WTC11 (cell line): Measurements from ENCODE around the gene PRXL2C. TPM values are rescaled to one million over a fixed set of nuclear protein-coding genes. Genes with fewer than 3 reads are reported as not detected.

ENCODE experiments used
- ATAC-seq: fragments of 200-7000 bp; cut with Tn5 transposase; 2 replicates; pipeline ENCODE4 v1.10.0; 2021; ENCODE audit warnings: mild to moderate bottlenecking, moderate library complexity
- CTCF ChIA-PET: fragments of 300-600 bp; sonication (Branson Sonifier 250); formaldehyde crosslinking; loops from one replicate; lab custom pipeline; 2021; ENCODE audit warnings: antibody characterized with exemption; lab: Charles Lee
- POLR2A ChIA-PET: fragments of 350-600 bp; sonication (Branson Sonifier 250); formaldehyde crosslinking; loops from one replicate; lab custom pipeline; 2021; ENCODE audit warnings: antibody characterized with exemption; lab: Charles Lee
- DNase-seq: peaks from one replicate; pipeline ENCODE4 v3.0.0; 2021; ENCODE audit warnings: low spot score
- H3K27ac Mint-ChIP-seq: 2 replicates; pipeline ENCODE4 v1.8.0; 2021; ENCODE audit warnings: mixed read lengths
- H3K27me3 Mint-ChIP-seq: 2 replicates; pipeline ENCODE4 v1.8.0; 2021; ENCODE audit warnings: low read depth, mild to moderate bottlenecking, moderate library complexity, mixed read lengths
- H3K36me3 Mint-ChIP-seq: 2 replicates; pipeline ENCODE4 v1.8.0; 2021; ENCODE audit warnings: mixed read lengths
- H3K4me1 Mint-ChIP-seq: 2 replicates; pipeline ENCODE4 v1.8.0; 2022; ENCODE audit warnings: mixed read lengths
- H3K4me3 Mint-ChIP-seq: 2 replicates; pipeline ENCODE4 v1.8.0; 2021; ENCODE audit warnings: mild to moderate bottlenecking, moderate library complexity, mixed read lengths
- H3K9me3 Mint-ChIP-seq: 2 replicates; pipeline ENCODE4 v1.8.0; 2021; ENCODE audit warnings: mixed read lengths
- AR ChIP-seq: fragments of 250-450 bp; sonication (Bioruptor Pico); IDR thresholded peaks from 2 replicates; pipeline ENCODE4 v1.9.0; 2021; ENCODE audit warnings: mild to moderate bottlenecking
- CBFB ChIP-seq: sonication (generic); formaldehyde crosslinking; IDR thresholded peaks from 2 replicates; pipeline ENCODE4 v1.8.1; 2022; ENCODE audit warnings: mild to moderate bottlenecking, low read depth, missing genetic modification reagents
- ESRRA ChIP-seq: sonication (generic); formaldehyde crosslinking; IDR thresholded peaks from 2 replicates; pipeline ENCODE4 v1.8.1; 2022; ENCODE audit warnings: mild to moderate bottlenecking, missing genetic modification reagents, borderline replicate concordance
- FOXK1 ChIP-seq: sonication (generic); formaldehyde crosslinking; IDR thresholded peaks from 2 replicates; pipeline ENCODE4 v1.8.0; 2022; ENCODE audit warnings: mild to moderate bottlenecking, moderate library complexity, missing genetic modification reagents
- GTF2I ChIP-seq: fragments of 250-450 bp; sonication (Bioruptor Pico); conservative IDR thresholded peaks from 2 replicates; pipeline ENCODE4 v1.4.0; 2021; ENCODE audit warnings: mild to moderate bottlenecking
- JAZF1 ChIP-seq: fragments of 250-450 bp; sonication (Bioruptor Pico); IDR thresholded peaks from 2 replicates; pipeline ENCODE4 v1.9.0; 2021; ENCODE audit warnings: moderate library complexity, mild to moderate bottlenecking, inconsistent platforms
- KAT7 ChIP-seq: sonication (generic); formaldehyde crosslinking; IDR thresholded peaks from 2 replicates; pipeline ENCODE4 v1.8.1; 2023; ENCODE audit warnings: missing genetic modification reagents, mild to moderate bottlenecking, borderline replicate concordance
- NFYB ChIP-seq: sonication (generic); formaldehyde crosslinking; conservative IDR thresholded peaks from 2 replicates; pipeline ENCODE4 v1.8.0; 2022; ENCODE audit warnings: low read depth, missing genetic modification reagents
- NR2C2 ChIP-seq: sonication (generic); formaldehyde crosslinking; IDR thresholded peaks from 2 replicates; pipeline ENCODE4 v1.8.0; 2022; ENCODE audit warnings: mild to moderate bottlenecking, missing genetic modification reagents
- NR3C1 ChIP-seq: sonication (generic); formaldehyde crosslinking; conservative IDR thresholded peaks from 2 replicates; pipeline ENCODE4 v1.8.1; 2023; ENCODE audit warnings: low read depth, mild to moderate bottlenecking, missing genetic modification reagents
- OVOL2 ChIP-seq: fragments of 250-450 bp; sonication (Bioruptor Pico); IDR thresholded peaks from 2 replicates; pipeline ENCODE4 v1.9.0; 2021; ENCODE audit warnings: mild to moderate bottlenecking, borderline replicate concordance
- RELA ChIP-seq: sonication (generic); formaldehyde crosslinking; IDR thresholded peaks from 2 replicates; pipeline ENCODE4 v1.8.1; 2022; ENCODE audit warnings: missing genetic modification reagents, mild to moderate bottlenecking, borderline replicate concordance
- TCF7 ChIP-seq: sonication (generic); formaldehyde crosslinking; IDR thresholded peaks from 2 replicates; pipeline ENCODE4 v1.8.0; 2022; ENCODE audit warnings: mild to moderate bottlenecking, low read depth, missing genetic modification reagents, moderate library complexity
- TEAD1 ChIP-seq: sonication (generic); formaldehyde crosslinking; IDR thresholded peaks from 2 replicates; pipeline ENCODE4 v1.8.0; 2022; ENCODE audit warnings: mild to moderate bottlenecking, missing genetic modification reagents
- TP53 ChIP-seq: sonication (generic); formaldehyde crosslinking; IDR thresholded peaks from 2 replicates; pipeline ENCODE4 v1.8.1; 2023; ENCODE audit warnings: mild to moderate bottlenecking, missing genetic modification reagents
- ZNF121 ChIP-seq: sonication (generic); formaldehyde crosslinking; IDR thresholded peaks from 2 replicates; pipeline ENCODE4 v1.8.0; 2023; ENCODE audit warnings: missing genetic modification reagents
- total RNA-seq: library from RNA; stranded (reverse); gene quantifications from 3 replicates; pipeline ENCODE4 v1.2.3, GENCODE V29; 2021
- TF ChIP-seq, protein P1 (sequence below): sonication (generic); formaldehyde crosslinking; IDR thresholded peaks from 2 replicates; pipeline ENCODE4 v1.8.0; 2022; ENCODE audit warnings: mild to moderate bottlenecking, missing genetic modification reagents
- TF ChIP-seq, protein P2 (sequence below): sonication (generic); formaldehyde crosslinking; IDR thresholded peaks from 2 replicates; pipeline ENCODE4 v1.8.1; 2023; ENCODE audit warnings: mild to moderate bottlenecking, missing genetic modification reagents, moderate library complexity
- TF ChIP-seq, protein P3 (sequence below): fragments of 250-450 bp; sonication (Bioruptor Pico); conservative IDR thresholded peaks from 2 replicates; pipeline ENCODE4 v1.9.0; 2021; ENCODE audit warnings: mild to moderate bottlenecking
- TF ChIP-seq, protein P4 (sequence below): sonication (generic); formaldehyde crosslinking; IDR thresholded peaks from 2 replicates; pipeline ENCODE4 v1.8.1; 2023; ENCODE audit warnings: mild to moderate bottlenecking, missing genetic modification reagents, moderate library complexity
- TF ChIP-seq, protein P5 (sequence below): fragments of 250-450 bp; sonication (Bioruptor Pico); IDR thresholded peaks from 2 replicates; pipeline ENCODE4 v1.9.0; 2021; ENCODE audit warnings: moderate library complexity, mild to moderate bottlenecking, inconsistent platforms, borderline replicate concordance

The PRXL2C gene
- total RNA-seq, 1 experiment from 2014 or later: 7.5 TPM

GRCh38 chr9:96619491-96620180, 35.5 kb downstream of the PRXL2C start, which contains the start of gene CDC14B (continued):
- TF ChIP-seq AR (CRISPR knock-in tag) (no peak), NFYB (CRISPR knock-in tag) (peak; percentile 86), FOXK1 (CRISPR knock-in tag) (no peak), NR3C1 (no peak), ESRRA (no peak), CBFB (CRISPR knock-in tag) (0 out of 2 replicates have a peak, but pooled peaks have one; percentile 38), JAZF1 (CRISPR knock-in tag) (no peak), RELA (CRISPR knock-in tag) (no peak)
- TF ChIP-seq, protein P1, sequence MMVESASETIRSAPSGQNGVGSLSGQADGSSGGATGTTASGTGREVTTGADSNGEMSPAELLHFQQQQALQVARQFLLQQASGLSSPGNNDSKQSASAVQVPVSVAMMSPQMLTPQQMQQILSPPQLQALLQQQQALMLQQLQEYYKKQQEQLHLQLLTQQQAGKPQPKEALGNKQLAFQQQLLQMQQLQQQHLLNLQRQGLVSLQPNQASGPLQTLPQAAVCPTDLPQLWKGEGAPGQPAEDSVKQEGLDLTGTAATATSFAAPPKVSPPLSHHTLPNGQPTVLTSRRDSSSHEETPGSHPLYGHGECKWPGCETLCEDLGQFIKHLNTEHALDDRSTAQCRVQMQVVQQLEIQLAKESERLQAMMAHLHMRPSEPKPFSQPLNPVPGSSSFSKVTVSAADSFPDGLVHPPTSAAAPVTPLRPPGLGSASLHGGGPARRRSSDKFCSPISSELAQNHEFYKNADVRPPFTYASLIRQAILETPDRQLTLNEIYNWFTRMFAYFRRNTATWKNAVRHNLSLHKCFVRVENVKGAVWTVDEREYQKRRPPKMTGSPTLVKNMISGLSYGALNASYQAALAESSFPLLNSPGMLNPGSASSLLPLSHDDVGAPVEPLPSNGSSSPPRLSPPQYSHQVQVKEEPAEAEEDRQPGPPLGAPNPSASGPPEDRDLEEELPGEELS (CRISPR knock-in tag): 0 out of 2 replicates have a peak, but pooled peaks have one; percentile 18
- TF ChIP-seq, protein P2, sequence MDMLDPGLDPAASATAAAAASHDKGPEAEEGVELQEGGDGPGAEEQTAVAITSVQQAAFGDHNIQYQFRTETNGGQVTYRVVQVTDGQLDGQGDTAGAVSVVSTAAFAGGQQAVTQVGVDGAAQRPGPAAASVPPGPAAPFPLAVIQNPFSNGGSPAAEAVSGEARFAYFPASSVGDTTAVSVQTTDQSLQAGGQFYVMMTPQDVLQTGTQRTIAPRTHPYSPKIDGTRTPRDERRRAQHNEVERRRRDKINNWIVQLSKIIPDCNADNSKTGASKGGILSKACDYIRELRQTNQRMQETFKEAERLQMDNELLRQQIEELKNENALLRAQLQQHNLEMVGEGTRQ: no peak
- TF ChIP-seq, protein P3, sequence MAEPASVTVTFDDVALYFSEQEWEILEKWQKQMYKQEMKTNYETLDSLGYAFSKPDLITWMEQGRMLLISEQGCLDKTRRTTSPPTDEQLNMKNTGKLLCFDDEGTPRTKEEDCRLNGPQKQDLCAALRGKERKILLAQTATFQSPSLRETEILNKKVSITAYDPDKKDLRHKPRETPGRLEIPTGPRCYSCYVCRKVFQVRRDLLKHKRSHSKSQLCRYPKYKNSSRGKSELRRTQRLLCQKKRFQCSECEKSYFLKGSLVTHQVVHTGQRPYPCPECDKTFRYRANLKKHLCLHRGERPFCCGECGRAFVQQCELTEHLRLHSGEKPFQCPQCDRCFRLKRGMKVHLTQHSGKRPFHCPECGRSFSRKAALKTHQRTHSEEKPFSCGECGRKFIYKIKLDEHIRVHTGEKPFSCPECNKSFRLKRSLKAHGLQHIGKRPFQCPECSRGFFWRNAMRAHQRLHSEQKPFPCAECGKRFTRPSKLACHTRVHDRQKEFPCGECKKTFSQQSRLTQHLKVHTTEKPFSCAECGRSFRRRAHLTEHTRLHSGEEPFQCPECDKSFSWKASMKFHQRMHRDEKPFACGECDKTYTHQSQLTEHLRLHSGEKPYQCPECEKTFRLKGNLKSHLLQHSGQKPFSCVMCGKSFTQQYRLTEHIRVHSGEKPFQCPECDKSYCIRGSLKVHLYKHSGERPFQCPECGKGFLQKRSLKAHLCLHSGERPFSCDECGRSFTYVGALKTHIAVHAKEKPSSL (CRISPR knock-in tag): no peak
- TF ChIP-seq, protein P4, sequence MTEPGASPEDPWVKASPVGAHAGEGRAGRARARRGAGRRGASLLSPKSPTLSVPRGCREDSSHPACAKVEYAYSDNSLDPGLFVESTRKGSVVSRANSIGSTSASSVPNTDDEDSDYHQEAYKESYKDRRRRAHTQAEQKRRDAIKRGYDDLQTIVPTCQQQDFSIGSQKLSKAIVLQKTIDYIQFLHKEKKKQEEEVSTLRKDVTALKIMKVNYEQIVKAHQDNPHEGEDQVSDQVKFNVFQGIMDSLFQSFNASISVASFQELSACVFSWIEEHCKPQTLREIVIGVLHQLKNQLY (CRISPR knock-in tag): no peak

DNA sequence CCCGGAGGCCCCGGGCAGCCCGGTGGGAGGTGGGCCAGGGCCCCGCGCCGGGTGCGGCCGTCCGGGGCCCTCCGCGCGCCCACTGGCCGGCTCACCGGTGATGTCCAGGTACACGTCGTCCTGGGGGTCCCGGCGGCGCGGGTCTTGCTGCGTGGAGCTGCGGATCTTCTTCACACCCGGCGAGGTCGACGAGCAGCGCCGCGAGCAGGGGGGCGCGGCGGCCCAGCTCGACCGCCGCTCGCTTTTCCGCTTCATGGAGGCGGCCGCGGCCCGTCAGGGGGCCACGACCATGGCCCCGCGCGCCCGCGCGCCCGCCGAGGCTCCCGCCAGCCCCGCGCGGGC, 36.0 kb downstream of the PRXL2C start:
- CTCF ChIA-PET: interaction anchor here (1.1 to 1.4 kb wide), 2 partner anchors 45 to 52 kb away, joined by 3 to 6 read pairs; no protein-coding TSS in a partner anchor
- POLR2A ChIA-PET: interaction anchor here (0.6 to 0.9 kb wide), 2 partner anchors 35 to 158 kb away, joined by 4 to 5 read pairs; no protein-coding TSS in a partner anchor
- no peak overlapping the region for H3K27ac Mint-ChIP-seq
- TF ChIP-seq, protein P5, sequence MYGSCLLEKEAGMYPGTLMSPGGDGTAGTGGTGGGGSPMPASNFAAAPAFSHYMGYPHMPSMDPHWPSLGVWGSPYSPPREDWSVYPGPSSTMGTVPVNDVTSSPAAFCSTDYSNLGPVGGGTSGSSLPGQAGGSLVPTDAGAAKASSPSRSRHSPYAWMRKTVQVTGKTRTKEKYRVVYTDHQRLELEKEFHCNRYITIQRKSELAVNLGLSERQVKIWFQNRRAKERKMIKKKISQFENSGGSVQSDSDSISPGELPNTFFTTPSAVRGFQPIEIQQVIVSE (CRISPR knock-in tag): no peak
- TF ChIP-seq TP53 (no peak), NFYB (CRISPR knock-in tag) (no peak), OVOL2 (CRISPR knock-in tag) (no peak), JAZF1 (CRISPR knock-in tag) (no peak), KAT7 (CRISPR knock-in tag) (no peak), ZNF121 (CRISPR knock-in tag) (no peak), TCF7 (no peak), GTF2I (CRISPR knock-in tag) (no peak), TEAD1 (no peak), NR3C1 (no peak), NR2C2 (no peak)
- TF ChIP-seq, protein P3 (CRISPR knock-in tag): no peak

More for the DNA sequence above, 36.0 kb downstream of the PRXL2C start:
- Mint-ChIP-seq H3K4me3 (no peak overlapping the region), H3K36me3 (no peaks in the 10 kb centered on the region), H3K27me3 (peaks cover 10% of the 10 kb centered on the region), H3K9me3 (no peaks in the 10 kb centered on the region), H3K4me1 (peaks cover 51% of the 10 kb centered on the region)
- ATAC-seq (no peak), DNase-seq (no peak)
